ENCODE measurements around the gene HS3ST2. TPM values are rescaled to one million over a fixed set of nuclear protein-coding genes. Genes with fewer than 3 reads are reported as not detected.

Gene HS3ST2
- total and polyA plus RNA-seq, 2 of the 8 experiments (the other 6 are each of a cell fraction or from before 2014, with no cell fraction given), result 1.7 to 3.7 TPM

DNA sequence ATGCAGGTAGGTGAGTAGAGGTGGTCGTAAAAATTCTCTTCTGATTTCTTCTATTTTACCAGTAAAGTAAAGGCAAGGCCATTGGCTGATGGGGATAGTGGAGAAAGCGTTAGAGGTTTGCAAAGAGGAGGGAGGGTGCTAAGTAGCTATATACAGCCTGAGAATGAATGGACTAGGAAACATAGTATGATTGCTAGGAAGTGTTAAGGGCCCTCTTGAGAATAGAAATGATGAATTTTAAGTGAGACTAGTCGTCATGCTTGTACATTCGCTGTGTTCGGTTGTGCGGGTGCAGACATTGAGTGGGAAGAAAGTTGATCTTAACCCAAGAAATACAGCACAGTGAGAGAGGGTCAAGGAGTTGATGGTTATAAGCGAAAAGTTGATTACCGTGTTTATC, 7.2 kb upstream of the HS3ST2 start (continued):
- TF ChIP-seq SUZ12 (IDR thresholded peaks at IDR 0.05; ENCODE audit: low read length) (no peak), SIN3A (conservative IDR thresholded peaks at IDR 0.05 in 1 of 2, IDR thresholded peaks at IDR 0.05 in 1 of 2; ENCODE audit: low read depth in 1 of 2, low read length in 2 of 2) (no peak), NRF1 (IDR thresholded peaks at IDR 0.05; ENCODE audit: low read depth, low read length) (no peak)
